GM12874 (cell line): ENCODE results near the gene FN3KRP.

Experiments
- TF ChIP-seq, protein P1 (sequence below): IDR thresholded peaks from 2 replicates; pipeline ENCODE4 v1.5.1; 2011; ENCODE audit warnings: low read depth, mild to moderate bottlenecking, control low read depth, low read length, moderate library complexity; ENCODE audit not compliant: insufficient read depth

The FN3KRP gene

GRCh38 chr17:82716203-82717010 is at the start of gene FN3KRP:
Gene FN3KRP (plus strand): TSS chr17:82716706. CDS start chr17:82716756, 50 bp downstream.
- TF ChIP-seq, protein P1, sequence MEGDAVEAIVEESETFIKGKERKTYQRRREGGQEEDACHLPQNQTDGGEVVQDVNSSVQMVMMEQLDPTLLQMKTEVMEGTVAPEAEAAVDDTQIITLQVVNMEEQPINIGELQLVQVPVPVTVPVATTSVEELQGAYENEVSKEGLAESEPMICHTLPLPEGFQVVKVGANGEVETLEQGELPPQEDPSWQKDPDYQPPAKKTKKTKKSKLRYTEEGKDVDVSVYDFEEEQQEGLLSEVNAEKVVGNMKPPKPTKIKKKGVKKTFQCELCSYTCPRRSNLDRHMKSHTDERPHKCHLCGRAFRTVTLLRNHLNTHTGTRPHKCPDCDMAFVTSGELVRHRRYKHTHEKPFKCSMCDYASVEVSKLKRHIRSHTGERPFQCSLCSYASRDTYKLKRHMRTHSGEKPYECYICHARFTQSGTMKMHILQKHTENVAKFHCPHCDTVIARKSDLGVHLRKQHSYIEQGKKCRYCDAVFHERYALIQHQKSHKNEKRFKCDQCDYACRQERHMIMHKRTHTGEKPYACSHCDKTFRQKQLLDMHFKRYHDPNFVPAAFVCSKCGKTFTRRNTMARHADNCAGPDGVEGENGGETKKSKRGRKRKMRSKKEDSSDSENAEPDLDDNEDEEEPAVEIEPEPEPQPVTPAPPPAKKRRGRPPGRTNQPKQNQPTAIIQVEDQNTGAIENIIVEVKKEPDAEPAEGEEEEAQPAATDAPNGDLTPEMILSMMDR, result no peak

DNA sequence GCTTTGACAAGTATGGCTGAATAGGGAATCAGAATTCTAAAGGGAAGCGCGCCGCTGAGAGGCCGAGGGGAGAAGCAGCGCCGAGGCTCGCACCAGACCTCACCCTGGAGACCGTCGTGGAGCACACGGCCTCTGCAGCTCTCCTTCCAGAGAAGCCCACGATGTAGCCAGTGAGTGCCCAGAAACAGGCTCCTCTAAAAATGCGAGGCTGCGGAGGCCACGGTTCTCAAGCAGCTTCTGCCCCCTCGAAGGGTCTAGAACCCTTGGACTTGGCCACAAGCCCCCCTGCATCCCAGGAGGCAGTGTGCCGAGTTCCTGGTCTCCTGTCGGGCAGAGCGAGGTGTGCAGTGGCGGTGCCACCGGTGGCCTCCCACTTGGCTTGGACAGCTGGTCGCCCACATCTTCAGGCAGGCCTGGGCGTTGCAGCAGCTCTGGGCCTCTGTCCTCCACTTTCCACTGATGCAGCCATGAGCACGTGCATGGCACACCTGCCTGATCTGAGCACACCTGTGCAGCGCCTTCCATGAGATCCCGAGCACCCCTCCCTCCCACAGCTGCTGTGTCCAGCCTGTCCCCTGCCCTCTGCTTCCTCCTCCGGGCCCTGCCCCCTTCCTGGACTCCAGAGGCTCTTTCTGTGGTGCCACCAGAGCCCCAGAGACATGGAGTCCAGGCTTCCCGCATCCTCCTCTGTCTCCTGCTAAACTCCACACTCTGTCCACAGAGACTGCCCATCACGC is 49.4 kb upstream of the FN3KRP start:
- TF ChIP-seq, protein P1, result no peak

DNA sequence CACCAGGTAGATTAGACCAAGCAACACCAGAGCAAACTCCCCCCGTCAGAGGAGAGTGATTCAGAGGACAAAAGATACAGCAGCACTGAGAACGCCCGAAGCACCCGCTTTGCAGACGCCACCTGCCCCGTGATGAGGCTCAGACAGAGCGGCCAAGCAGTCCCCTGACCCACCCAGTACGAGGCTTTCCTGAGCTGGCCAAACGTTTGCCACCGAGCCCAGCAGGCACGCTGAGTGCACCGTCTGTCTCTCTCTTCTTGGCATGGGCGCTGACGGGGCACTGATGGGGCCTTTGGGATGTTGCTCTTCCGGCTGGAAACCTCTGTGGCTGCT is 48.9 kb upstream of the FN3KRP start:
- TF ChIP-seq, protein P1, result no peak

DNA sequence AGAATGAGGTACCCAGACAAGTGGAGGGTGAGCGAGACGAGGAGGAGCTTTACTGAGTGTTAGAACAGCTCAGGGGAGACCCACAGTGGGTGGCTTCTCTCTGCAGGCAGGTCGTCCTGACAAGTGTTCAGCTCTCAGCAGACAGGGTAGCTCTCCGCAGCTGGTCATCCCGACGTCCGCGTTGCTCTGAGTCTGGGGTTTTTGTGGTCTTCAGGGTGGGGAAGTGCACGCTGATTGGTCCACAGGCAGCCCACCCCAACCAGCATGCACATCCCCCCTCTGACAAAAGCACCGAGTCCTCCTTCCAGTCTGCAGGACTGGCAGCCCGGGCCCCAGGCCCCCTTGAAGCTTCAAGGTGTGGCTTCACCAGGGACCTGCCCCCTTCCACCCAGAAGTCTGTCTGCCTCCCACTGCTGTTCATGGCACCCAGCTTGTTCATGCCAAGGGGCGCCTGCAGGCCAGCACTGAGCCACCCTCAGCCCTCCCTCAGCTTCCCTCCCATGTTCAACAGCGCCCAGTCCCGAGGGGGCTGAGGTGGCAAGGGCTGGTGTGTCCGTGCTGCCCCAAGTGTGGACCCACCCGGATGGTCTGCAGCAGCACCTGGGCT is 48.4 kb upstream of the FN3KRP start:
- TF ChIP-seq, protein P1, result no peak

DNA sequence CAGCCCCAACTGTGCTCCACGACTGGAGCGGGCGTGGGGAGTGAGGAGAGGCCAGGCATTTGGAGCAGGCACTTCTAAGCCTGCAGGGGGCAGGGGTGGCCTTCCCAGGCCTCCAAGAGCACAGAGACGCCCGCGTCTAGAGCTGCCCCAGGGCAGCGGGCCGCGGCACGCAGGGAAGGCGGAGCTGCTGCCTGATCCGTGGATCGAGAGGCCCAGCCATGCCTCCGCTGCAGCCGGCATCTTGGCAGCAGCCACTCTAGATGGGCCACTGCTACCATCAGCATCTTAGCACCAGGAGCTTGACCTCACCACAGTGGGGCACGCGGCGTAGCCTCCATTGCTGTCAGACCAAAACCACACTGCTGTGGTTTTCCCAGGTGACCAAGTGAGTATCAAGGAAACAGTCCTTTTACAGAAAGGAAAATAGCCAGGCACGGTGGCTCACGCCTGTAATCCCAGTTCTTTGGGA is 47.8 kb upstream of the FN3KRP start:
- TF ChIP-seq, protein P1, result peak; percentile 71

DNA sequence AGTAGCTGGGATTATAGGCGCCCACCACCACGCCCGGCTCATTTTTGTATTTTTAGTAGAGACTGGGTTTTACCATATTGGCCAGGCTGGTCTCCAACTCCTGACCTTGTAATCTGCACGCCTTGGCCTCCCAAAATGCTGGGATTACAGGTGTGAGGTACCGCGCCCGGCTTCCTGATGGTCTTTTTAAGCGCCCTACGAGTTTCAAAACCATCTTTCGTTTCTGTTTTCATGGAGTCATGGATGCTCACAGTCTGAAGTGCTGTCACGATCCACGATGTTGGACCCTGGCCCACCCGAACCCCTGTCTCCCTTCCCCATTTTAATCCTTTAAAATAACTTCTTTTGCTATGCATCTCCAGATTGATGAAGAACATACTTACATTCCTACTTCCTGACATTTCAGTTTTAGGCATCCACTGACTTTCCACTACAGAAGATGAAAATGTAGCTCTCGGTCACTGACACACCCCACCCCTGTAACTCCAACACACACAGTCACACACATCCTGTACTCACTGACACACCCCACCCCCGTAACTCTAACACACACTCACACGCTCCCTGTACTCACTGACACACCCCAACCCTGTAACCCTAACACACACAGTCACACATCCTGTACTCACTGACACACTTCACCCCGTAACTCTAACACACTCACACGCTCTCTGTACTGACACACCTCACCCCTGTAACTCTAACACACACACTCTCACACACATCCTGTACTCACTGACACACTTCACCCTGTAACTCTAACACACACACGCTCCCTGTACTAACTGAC is 45.6 kb upstream of the FN3KRP start:
- TF ChIP-seq, protein P1, result no peak
